CD4-positive, alpha-beta memory T cell (primary cell): ENCODE results near the gene FSIP1. TPM values are rescaled to one million over a fixed set of nuclear protein-coding genes. Genes with fewer than 3 reads are reported as not detected.

Experiments
- CTCF ChIA-PET: fragments of 350-600 bp; sonication (Branson Sonifier 250); formaldehyde crosslinking; loops from one replicate; lab custom pipeline; 2021; ENCODE audit warnings: inconsistent platforms; ENCODE audit not compliant: partially characterized antibody; lab: Charles Lee
- POLR2A ChIA-PET: fragments of 350-600 bp; sonication (Branson Sonifier 250); formaldehyde crosslinking; loops from one replicate; lab custom pipeline; 2021; ENCODE audit not compliant: partially characterized antibody; lab: Charles Lee
- DNase-seq, 5 donors: peaks; one replicate each; pipeline versions ENCODE4 v3.0.0 to v3.0.0-alpha.2; 2020 to 2022; ENCODE audit warnings: mixed read lengths in 1 of 5
- H3K27ac ChIP-seq: one replicate; pipeline ENCODE4 v1.7.0; 2013; ENCODE audit warnings: low read depth, low read length
- H3K27me3 ChIP-seq: 2 replicates; pipeline ENCODE4 v1.7.0; 2013; ENCODE audit warnings: mild to moderate bottlenecking, low read length, moderate library complexity; ENCODE audit not compliant: insufficient read depth
- H3K36me3 ChIP-seq: 2 replicates; pipeline ENCODE4 v1.7.0; 2013; ENCODE audit warnings: mild to moderate bottlenecking, low read length, moderate library complexity; ENCODE audit not compliant: insufficient read depth
- H3K4me1 ChIP-seq: 2 replicates; pipeline ENCODE4 v1.7.0; 2013; ENCODE audit warnings: mild to moderate bottlenecking, low read length, moderate library complexity; ENCODE audit not compliant: insufficient read depth
- H3K4me3 ChIP-seq, 2 donors: one replicate each; pipeline ENCODE4 v1.7.0; 2013; ENCODE audit warnings: low read length in 2 of 2, mild to moderate bottlenecking in 1 of 2
- H3K9me3 ChIP-seq, 2 donors: one replicate each; pipeline ENCODE4 v1.7.0; 2013; ENCODE audit warnings: low read length in 2 of 2, control low read depth in 1 of 2; ENCODE audit not compliant: control insufficient read depth in 1 of 2
- H3K27ac Mint-ChIP-seq, 7 donors: one replicate each; pipeline ENCODE4 v1.8.0; 2020 to 2021; ENCODE audit warnings: mixed read lengths in 7 of 7, mild to moderate bottlenecking in 6 of 7, inconsistent platforms in 3 of 7, moderate library complexity in 3 of 7
- H3K27me3 Mint-ChIP-seq, 2 donors: one replicate each; pipeline ENCODE4 v1.8.0; 2020 to 2021; ENCODE audit warnings: mixed read lengths in 2 of 2
- H3K36me3 Mint-ChIP-seq, 2 donors: one replicate each; pipeline ENCODE4 v1.8.0; 2020 to 2021; ENCODE audit warnings: mixed read lengths in 2 of 2, inconsistent platforms in 1 of 2, mild to moderate bottlenecking in 1 of 2
- H3K4me1 Mint-ChIP-seq, 4 donors: one replicate each; pipeline ENCODE4 v1.8.0; 2020 to 2021; ENCODE audit warnings: mixed read lengths in 4 of 4, mild to moderate bottlenecking in 1 of 4
- H3K4me3 Mint-ChIP-seq, 8 donors: one replicate each; pipeline ENCODE4 v1.8.0; 2020 to 2021; ENCODE audit warnings: mixed read lengths in 8 of 8, mild to moderate bottlenecking in 7 of 8, moderate library complexity in 6 of 8, inconsistent platforms in 3 of 8
- H3K9me3 Mint-ChIP-seq, 8 donors: one replicate each; pipeline ENCODE4 v1.8.0; 2020 to 2021; ENCODE audit warnings: mixed read lengths in 8 of 8, mild to moderate bottlenecking in 5 of 8, inconsistent platforms in 3 of 8, moderate library complexity in 1 of 8
- intact Hi-C: fragments of 100-400 bp; cut with micrococcal nuclease; formaldehyde crosslinking; loops from one replicate; pipeline ENCODE4 v1.15.1; 2023
- polyA plus RNA-seq, 2 donors: library from polyadenylated mRNA; unstranded; fragments of 300-500 nt; fragmentation: Illumina TruSeq; gene quantifications; one replicate each; pipeline ENCODE4 v1.2.3, GENCODE V29; 2021
- total RNA-seq, 2 experiments: library from RNA; stranded (reverse); gene quantifications; one replicate each; pipeline ENCODE4 v1.2.3, GENCODE V29; 2021

Gene FSIP1
- total and polyA plus RNA-seq, 4 experiments from 2014 or later = 0.47 to 1.6 (median 1.1) TPM

DNA sequence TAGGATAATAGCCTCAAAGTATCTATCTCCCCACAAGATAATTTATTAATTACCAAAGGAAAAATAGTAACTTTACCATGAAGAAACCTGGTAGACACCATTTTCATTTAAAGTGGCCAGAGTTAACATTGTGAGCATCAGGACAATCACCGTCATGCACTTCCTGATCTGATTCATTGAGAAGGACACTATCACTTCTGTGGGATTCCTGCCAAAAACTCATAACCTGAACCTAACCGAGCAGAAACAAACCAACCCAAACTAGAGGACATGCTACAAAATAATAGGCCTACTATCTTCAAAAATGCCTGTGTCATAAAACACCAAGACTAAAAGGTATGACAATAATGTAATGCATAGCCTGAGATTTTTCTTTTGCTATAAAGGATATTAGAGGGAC is 39.0 kb downstream of the FSIP1 start:
- ChIA-PET CTCF (no interaction called here), POLR2A (no interaction called here)
- no peak overlapping the region for H3K4me3 ChIP-seq
- Mint-ChIP-seq H3K4me1 (no peaks in the 10 kb centered on the region), H3K36me3 (no peaks in the 10 kb centered on the region), H3K4me3 (no peak overlapping the region), H3K27me3 (peaks cover 0 to 19% of the 10 kb centered on the region in 2 donors), H3K9me3 (no peaks in the 10 kb centered on the region), H3K27ac (no peak overlapping the region)
- no peak for DNase-seq
- H3K36me3 ChIP-seq = no peaks in the 10 kb centered on the region
- intact Hi-C loops = no loop called here
- H3K9me3 ChIP-seq = no peaks in the 10 kb centered on the region
- H3K27me3 ChIP-seq = no peaks in the 10 kb centered on the region
- no peaks in the 10 kb centered on the region for H3K4me1 ChIP-seq
- H3K27ac ChIP-seq = no peak overlapping the region

DNA sequence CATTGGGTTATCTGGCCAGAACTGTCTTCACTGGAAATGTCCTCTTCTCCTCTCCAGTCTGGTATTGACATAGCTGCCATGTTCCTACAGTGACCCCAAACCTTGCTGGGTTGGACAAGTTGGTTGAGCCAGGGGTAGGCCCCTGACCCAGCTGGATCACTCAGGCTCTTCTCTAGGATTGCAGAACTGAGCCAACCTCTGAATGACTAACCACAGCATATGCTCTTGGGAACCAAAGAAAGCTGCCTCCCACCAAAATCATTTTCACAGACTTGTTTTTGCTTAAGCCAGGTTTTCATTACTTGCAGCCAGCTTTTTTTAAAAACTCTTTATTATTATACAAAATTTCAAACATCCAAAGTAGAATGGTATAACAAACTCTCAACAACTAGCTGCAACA is 41.4 kb downstream of the FSIP1 start:
- Mint-ChIP-seq H3K9me3 (no peaks in the 10 kb centered on the region), H3K27ac (no peak overlapping the region), H3K4me1 (no peaks in the 10 kb centered on the region), H3K27me3 (peaks cover 0 to 11% of the 10 kb centered on the region in 2 donors), H3K36me3 (no peaks in the 10 kb centered on the region), H3K4me3 (no peak overlapping the region)
- intact Hi-C loops = no loop called here
- Histone ChIP-seq H3K9me3 (no peaks in the 10 kb centered on the region), H3K27me3 (no peaks in the 10 kb centered on the region), H3K4me1 (no peaks in the 10 kb centered on the region), H3K4me3 (no peak overlapping the region), H3K27ac (no peak overlapping the region), H3K36me3 (no peaks in the 10 kb centered on the region)
- no peak for DNase-seq
- POLR2A ChIA-PET = no interaction called here
- CTCF ChIA-PET = interaction anchor here (0.8 to 1.8 kb wide), 6 partner anchors 10 to 147 kb away, joined by 3 to 8 read pairs (median 4); no protein-coding TSS in a partner anchor

DNA sequence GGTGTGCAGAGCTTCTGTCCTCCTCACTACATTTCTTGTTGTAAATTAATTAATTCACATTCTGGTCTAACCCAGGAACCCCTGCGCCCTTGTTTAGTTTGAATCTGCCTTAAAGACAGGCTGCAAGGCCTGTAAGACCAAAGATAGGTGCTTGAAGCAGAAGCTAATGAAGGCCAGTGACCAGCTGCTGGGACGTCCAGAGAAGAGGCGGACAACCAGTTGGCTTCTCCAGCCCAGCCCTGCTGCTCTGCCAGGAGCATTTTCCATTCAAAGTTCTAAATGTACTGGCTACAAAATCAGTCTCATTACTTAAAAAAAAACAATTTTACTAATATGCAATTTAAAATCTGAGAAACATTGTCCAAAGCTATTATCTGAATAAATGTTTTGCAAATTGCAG is 43.6 kb downstream of the FSIP1 start:
- intact Hi-C loops = no loop called here
- no peak for DNase-seq
- H3K4me1 Mint-ChIP-seq = no peaks in the 10 kb centered on the region
- no peaks in the 10 kb centered on the region for H3K27me3 ChIP-seq
- no peak overlapping the region for H3K27ac ChIP-seq
- CTCF ChIA-PET = interaction anchor here (1.2 kb wide), 1 partner anchor 18 kb away, joined by 4 read pairs; no protein-coding TSS in a partner anchor
- no peak overlapping the region for H3K4me3 Mint-ChIP-seq
- H3K36me3 Mint-ChIP-seq = no peaks in the 10 kb centered on the region
- H3K27ac Mint-ChIP-seq = no peak overlapping the region
- H3K9me3 Mint-ChIP-seq = no peaks in the 10 kb centered on the region
- H3K27me3 Mint-ChIP-seq = peaks cover 0 to 5% of the 10 kb centered on the region in 2 donors
- no peaks in the 10 kb centered on the region for H3K36me3 ChIP-seq
- POLR2A ChIA-PET = no interaction called here
- H3K9me3 ChIP-seq = no peaks in the 10 kb centered on the region
- H3K4me3 ChIP-seq = no peak overlapping the region
- no peaks in the 10 kb centered on the region for H3K4me1 ChIP-seq

DNA sequence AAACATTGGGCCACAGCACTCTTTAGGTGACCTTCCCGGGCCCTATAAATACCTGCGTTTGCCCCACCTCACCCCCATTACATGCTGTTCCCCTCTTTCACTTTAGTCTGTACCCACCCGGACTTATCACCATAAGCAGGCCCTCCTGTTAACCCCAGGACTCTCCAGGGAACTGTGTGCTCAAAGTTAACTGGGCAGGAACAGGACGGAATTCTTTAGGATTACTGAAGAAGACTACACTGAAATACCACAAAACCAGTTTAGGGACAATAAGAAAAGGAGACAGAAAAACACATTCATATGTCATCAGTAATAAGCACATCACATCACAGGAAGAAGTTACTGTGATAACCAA is 45.5 kb downstream of the FSIP1 start:
- H3K4me3 Mint-ChIP-seq = no peak overlapping the region
- peaks cover 0 to 2% (median 0%) of the 10 kb centered on the region in 8 donors for H3K9me3 Mint-ChIP-seq
- H3K27ac Mint-ChIP-seq = no peak overlapping the region
- no peaks in the 10 kb centered on the region for H3K4me1 Mint-ChIP-seq
- intact Hi-C loops = no loop called here
- no peaks in the 10 kb centered on the region for H3K4me1 ChIP-seq
- H3K27ac ChIP-seq = no peak overlapping the region
- CTCF ChIA-PET = no interaction called here
- H3K36me3 Mint-ChIP-seq = no peaks in the 10 kb centered on the region
- H3K9me3 ChIP-seq = no peaks in the 10 kb centered on the region
- H3K27me3 Mint-ChIP-seq = peaks cover 1 to 5% of the 10 kb centered on the region in 2 donors
- H3K4me3 ChIP-seq = no peak overlapping the region
- POLR2A ChIA-PET = no interaction called here
- no peaks in the 10 kb centered on the region for H3K27me3 ChIP-seq
- no peaks in the 10 kb centered on the region for H3K36me3 ChIP-seq
- no peak for DNase-seq

DNA sequence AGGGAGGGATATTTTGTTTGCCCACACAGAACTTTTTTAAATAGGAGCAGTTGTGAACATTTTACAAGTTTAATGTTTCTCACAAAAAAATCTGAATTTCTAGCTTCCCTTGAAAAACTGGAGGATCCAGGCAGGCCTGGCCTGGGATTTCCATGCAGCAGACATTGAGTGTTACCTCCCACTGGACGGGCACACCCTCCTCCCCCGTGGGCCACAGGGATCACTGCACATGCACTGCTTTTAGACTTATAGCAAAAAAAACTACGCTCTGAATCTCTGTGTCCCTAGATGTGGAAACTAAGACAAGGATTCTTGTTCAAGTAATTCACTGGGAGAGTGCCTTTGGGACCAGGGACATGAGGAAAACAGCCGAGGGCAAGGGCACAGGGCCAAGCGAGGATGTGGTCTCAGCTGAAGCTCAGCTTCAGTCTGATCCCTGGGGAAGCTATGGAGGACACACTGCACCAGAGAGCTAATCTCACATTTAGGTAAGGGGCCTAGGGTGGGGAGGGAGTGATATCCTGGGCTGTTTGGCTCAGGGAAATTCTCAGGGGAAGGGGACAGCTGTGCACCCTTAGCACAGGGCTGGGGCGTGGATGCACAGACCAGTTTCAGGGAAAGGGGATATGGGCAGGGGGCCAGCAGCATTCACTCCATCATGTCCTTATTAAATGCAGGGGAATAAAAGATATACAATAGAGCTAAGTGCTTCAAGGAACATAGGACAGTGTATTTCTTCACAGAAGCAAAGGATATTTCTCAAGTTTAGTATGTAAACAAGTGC is 46.0 kb downstream of the FSIP1 start:
- intact Hi-C loops = no loop called here
- DNase-seq = no peak
- H3K4me1 Mint-ChIP-seq = no peaks in the 10 kb centered on the region
- ChIA-PET POLR2A (no interaction called here), CTCF (interaction anchor here (1.0 to 1.7 kb wide), 2 partner anchors 20 to 156 kb away, joined by 3 to 9 read pairs; no protein-coding TSS in a partner anchor)
- H3K36me3 Mint-ChIP-seq = no peaks in the 10 kb centered on the region
- no peak overlapping the region for H3K4me3 Mint-ChIP-seq
- peaks cover 0 to 2% (median 0%) of the 10 kb centered on the region in 8 donors for H3K9me3 Mint-ChIP-seq
- H3K27me3 Mint-ChIP-seq = peaks cover 1 to 5% of the 10 kb centered on the region in 2 donors
- no peaks in the 10 kb centered on the region for H3K36me3 ChIP-seq
- no peak overlapping the region for H3K27ac ChIP-seq
- no peak overlapping the region for H3K4me3 ChIP-seq
- no peak overlapping the region for H3K27ac Mint-ChIP-seq
- H3K4me1 ChIP-seq = no peaks in the 10 kb centered on the region
- no peaks in the 10 kb centered on the region for H3K9me3 ChIP-seq
- no peaks in the 10 kb centered on the region for H3K27me3 ChIP-seq

DNA sequence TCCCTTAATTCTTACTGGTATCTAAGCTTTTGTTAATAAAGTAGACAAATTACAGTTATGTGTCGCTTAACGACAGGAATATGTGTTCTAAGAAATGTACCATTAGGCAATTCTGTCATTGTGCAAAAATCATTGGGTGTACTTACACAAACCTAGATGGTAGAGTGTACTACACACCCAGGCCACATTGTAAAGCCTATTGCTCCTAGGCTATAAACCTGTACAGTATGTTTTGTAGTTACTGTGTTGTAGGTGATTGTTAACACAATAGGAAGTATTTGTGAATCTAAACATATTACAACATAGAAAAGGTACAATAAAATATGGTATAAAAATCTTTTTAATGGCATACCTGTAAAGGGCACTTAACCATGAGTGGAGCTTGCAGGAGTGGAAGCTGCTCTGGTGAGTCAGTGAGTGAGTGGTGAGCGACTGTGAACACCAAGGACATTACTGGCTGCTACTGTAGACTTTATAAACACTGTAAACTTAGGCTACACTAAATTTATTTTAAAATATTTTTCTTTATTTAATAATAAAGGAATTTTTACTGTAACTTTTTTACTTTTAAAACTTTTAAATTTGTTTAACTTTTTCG is 47.4 kb downstream of the FSIP1 start:
- Mint-ChIP-seq H3K27me3 (peaks cover 2 to 5% of the 10 kb centered on the region in 2 donors), H3K4me3 (no peak overlapping the region), H3K9me3 (peaks cover 0 to 2% (median 0%) of the 10 kb centered on the region in 8 donors), H3K4me1 (no peaks in the 10 kb centered on the region), H3K27ac (no peak overlapping the region), H3K36me3 (no peaks in the 10 kb centered on the region)
- H3K36me3 ChIP-seq = no peaks in the 10 kb centered on the region
- H3K27me3 ChIP-seq = no peaks in the 10 kb centered on the region
- ChIA-PET POLR2A (no interaction called here), CTCF (interaction anchor here (1.0 to 1.7 kb wide), 2 partner anchors 22 to 155 kb away, joined by 3 to 9 read pairs; no protein-coding TSS in a partner anchor)
- intact Hi-C loops = no loop called here
- H3K9me3 ChIP-seq = no peaks in the 10 kb centered on the region
- no peak overlapping the region for H3K27ac ChIP-seq
- no peaks in the 10 kb centered on the region for H3K4me1 ChIP-seq
- DNase-seq = no peak
- no peak overlapping the region for H3K4me3 ChIP-seq

DNA sequence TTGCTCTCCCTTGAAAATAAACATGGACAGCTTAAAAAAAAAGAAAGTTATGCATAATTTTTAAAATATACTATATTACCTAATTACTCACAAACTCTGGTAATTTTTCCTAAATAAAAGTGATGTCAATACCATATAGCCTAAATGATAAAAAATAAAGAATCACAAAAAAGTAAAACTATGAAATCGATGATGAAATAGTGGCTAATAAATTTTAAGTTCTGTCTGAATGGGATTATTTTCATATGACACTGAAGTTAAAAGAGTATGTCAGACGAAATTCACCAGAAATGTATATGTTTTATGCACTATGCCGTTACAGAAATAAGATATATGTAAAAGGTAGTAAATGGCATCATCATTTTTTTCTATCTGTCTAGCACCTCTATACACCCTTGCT is 51.4 kb downstream of the FSIP1 start:
- CTCF ChIA-PET = interaction anchor here (1.6 kb wide), 1 partner anchor 10 kb away, joined by 3 read pairs; no protein-coding TSS in a partner anchor
- no peaks in the 10 kb centered on the region for H3K36me3 ChIP-seq
- H3K27me3 ChIP-seq = no peaks in the 10 kb centered on the region
- Mint-ChIP-seq H3K27me3 (peaks cover 4 to 6% of the 10 kb centered on the region in 2 donors), H3K9me3 (peaks cover 0 to 6% (median 0%) of the 10 kb centered on the region in 8 donors), H3K27ac (no peak overlapping the region), H3K36me3 (no peaks in the 10 kb centered on the region), H3K4me3 (no peak overlapping the region), H3K4me1 (no peaks in the 10 kb centered on the region)
- H3K4me3 ChIP-seq = no peak overlapping the region
- H3K27ac ChIP-seq = no peak overlapping the region
- POLR2A ChIA-PET = no interaction called here
- DNase-seq = no peak
- H3K4me1 ChIP-seq = no peaks in the 10 kb centered on the region
- H3K9me3 ChIP-seq = no peaks in the 10 kb centered on the region
- intact Hi-C loops = no loop called here
